ENCODE results near the gene SLC49A4.

SLC49A4 gene

GRCh38 chr3:122892118-122892960 is 97.5 kb downstream of the SLC49A4 start:
- TF ChIP-seq POLR2AphosphoS5 (IDR thresholded peaks at IDR 0.05; ENCODE audit: low read depth, low read length), result no peak
- no peak for TF ChIP-seq REST (IDR thresholded peaks at IDR 0.05; ENCODE audit: insufficient read depth in 1 of 2, low read depth in 2 of 2, low read length in 2 of 2)
- TF ChIP-seq TAF1 (IDR thresholded peaks at IDR 0.05; ENCODE audit: borderline replicate concordance, insufficient read depth, low read length), result no peak
- TF ChIP-seq SIN3A (IDR thresholded peaks at IDR 0.05; ENCODE audit: borderline replicate concordance, insufficient read depth, low read length), result no peak
- TF ChIP-seq FOXP2 (optimal IDR thresholded peaks at IDR 0.05; ENCODE audit: borderline replicate concordance, extremely low read depth, extremely low read length, insufficient read depth), result no peak

GRCh38 chr3:122893282-122893681 is 98.4 kb downstream of the SLC49A4 start:
- TF ChIP-seq SIN3A (IDR thresholded peaks at IDR 0.05; ENCODE audit: borderline replicate concordance, insufficient read depth, low read length) (no peak), REST (IDR thresholded peaks at IDR 0.05; ENCODE audit: insufficient read depth in 1 of 2, low read depth in 2 of 2, low read length in 2 of 2) (no peak)

DNA sequence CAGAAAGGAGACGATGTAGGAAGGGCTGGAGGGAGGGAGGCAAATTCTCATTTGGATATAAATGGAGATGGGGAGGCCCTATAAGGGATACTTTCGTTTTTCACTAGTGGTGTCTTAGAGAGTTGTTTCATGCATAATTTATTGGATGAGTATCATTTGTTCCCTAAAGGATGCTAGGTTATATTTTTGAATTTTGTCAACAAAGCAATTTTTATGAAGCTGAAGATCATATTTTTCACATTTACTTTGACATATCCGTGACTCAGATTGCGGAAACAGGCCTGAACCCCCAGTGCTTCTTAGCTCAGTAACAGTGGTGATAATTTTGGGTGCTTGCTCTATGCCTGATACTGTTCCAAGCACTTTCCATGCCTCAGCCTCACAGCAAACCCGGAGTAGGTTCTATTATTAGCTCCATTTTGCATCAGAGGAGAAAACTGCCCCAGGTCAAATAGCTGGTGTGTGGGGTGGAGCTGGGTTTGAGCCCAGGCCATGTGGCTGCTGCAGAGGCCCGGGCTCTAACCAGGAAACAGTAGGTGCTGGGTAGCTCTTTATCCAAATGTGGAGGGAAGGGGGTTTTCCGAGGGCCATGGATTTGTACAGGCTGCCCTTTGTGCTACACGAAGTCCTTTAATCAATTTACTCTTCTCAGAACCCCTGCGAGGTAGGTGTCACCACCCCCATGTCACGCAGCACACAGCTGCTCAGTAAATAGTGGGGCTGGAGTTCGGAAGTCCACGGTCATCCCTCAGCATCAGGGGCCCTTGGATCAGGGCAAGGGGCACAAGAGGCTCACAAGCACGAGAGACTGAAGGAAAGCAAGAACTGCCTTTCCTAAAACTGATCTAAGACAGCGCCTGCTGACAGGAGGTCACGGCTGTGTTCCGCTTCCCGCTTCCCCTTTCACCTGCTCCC is 99.1 kb downstream of the SLC49A4 start:
- TF ChIP-seq TAF1 (IDR thresholded peaks at IDR 0.05; ENCODE audit: borderline replicate concordance, insufficient read depth, low read length) (no peak), FOXP2 (optimal IDR thresholded peaks at IDR 0.05; ENCODE audit: borderline replicate concordance, extremely low read depth, extremely low read length, insufficient read depth) (no peak), POLR2AphosphoS5 (IDR thresholded peaks at IDR 0.05; ENCODE audit: low read depth, low read length) (no peak), SIN3A (IDR thresholded peaks at IDR 0.05; ENCODE audit: borderline replicate concordance, insufficient read depth, low read length) (no peak), REST (IDR thresholded peaks at IDR 0.05; ENCODE audit: insufficient read depth in 1 of 2, low read depth in 2 of 2, low read length in 2 of 2) (no peak)

- TF ChIP-seq POLR2AphosphoS5 (IDR thresholded peaks at IDR 0.05; ENCODE audit: low read depth, low read length) (no peak), TAF1 (IDR thresholded peaks at IDR 0.05; ENCODE audit: borderline replicate concordance, insufficient read depth, low read length) (no peak), FOXP2 (optimal IDR thresholded peaks at IDR 0.05; ENCODE audit: borderline replicate concordance, extremely low read depth, extremely low read length, insufficient read depth) (no peak), REST (IDR thresholded peaks at IDR 0.05; ENCODE audit: insufficient read depth in 1 of 2, low read depth in 2 of 2, low read length in 2 of 2) (no peak), SIN3A (IDR thresholded peaks at IDR 0.05; ENCODE audit: borderline replicate concordance, insufficient read depth, low read length) (no peak)
Observed at GRCh38 chr3:122898298-122898697, 103.4 kb downstream of the SLC49A4 start.
